Measurements from ENCODE around the gene SPATA21. TPM values are rescaled to one million over a fixed set of nuclear protein-coding genes. Genes with fewer than 3 reads are reported as not detected.
A peak's percentile ranks its signal among the peaks of the same experiment; 100 is the strongest.

Gene SPATA21
- total and polyA plus RNA-seq, 3 donors from 2014 or later, result 2.7 to 10.2 (median 6.0) TPM

- WGBS, 2 donors, result 96 to 100% methylated on average over 4 of the region's 4 CpGs
- TF ChIP-seq POLR2A (IDR thresholded peaks at IDR 0.05) (no peak), CTCF (IDR thresholded peaks at IDR 0.05) (no peak)
- Histone ChIP-seq H3K27ac (no peak overlapping the region), H3K36me3 (ENCODE audit: low read depth, missing control alignments) (peaks cover 3% of the 10 kb centered on the region), H3K4me3 (no peak overlapping the region), H3K9me3 (no peaks in the 10 kb centered on the region), H3K4me1 (peaks cover 6% of the 10 kb centered on the region), H3K27me3 (no peaks in the 10 kb centered on the region)
- DNase-seq, result no peak
- intact Hi-C loops (cut with DNase I; ENCODE audit: low total_unique reads), result no loop called here
Observed at GRCh38 chr1:16449065-16449464, 11.8 kb upstream of the SPATA21 start.

GRCh38 chr1:16447641-16448040, 10.4 kb upstream of the SPATA21 start:
- intact Hi-C loops (cut with DNase I; ENCODE audit: low total_unique reads), result no loop called here
- Histone ChIP-seq H3K9me3 (no peaks in the 10 kb centered on the region), H3K27ac (no peak overlapping the region), H3K4me1 (peaks cover 16% of the 10 kb centered on the region), H3K4me3 (no peak overlapping the region), H3K27me3 (no peaks in the 10 kb centered on the region), H3K36me3 (ENCODE audit: low read depth, missing control alignments) (no peaks in the 10 kb centered on the region)
- TF ChIP-seq CTCF (IDR thresholded peaks at IDR 0.05) (no peak), POLR2A (IDR thresholded peaks at IDR 0.05) (no peak)
- 92 to 96% methylated on average over 8 to 9 of the region's 9 CpGs for WGBS, 2 donors
- DNase-seq, result no peak

GRCh38 chr1:16446116-16446515, 8.9 kb upstream of the SPATA21 start:
- no peak overlapping the region for H3K27ac ChIP-seq
- intact Hi-C loops (cut with DNase I; ENCODE audit: low total_unique reads), result no loop called here
- no peaks in the 10 kb centered on the region for H3K27me3 ChIP-seq
- no peak for TF ChIP-seq CTCF (IDR thresholded peaks at IDR 0.05)
- no peak for TF ChIP-seq POLR2A (IDR thresholded peaks at IDR 0.05)
- DNase-seq, result no peak
- H3K36me3 ChIP-seq (ENCODE audit: low read depth, missing control alignments), result no peaks in the 10 kb centered on the region
- 85 to 88% methylated on average over 10 of the region's 10 CpGs for WGBS, 2 donors
- H3K4me1 ChIP-seq, result peaks cover 25% of the 10 kb centered on the region
- H3K4me3 ChIP-seq, result no peak overlapping the region
- H3K9me3 ChIP-seq, result no peaks in the 10 kb centered on the region

DNA sequence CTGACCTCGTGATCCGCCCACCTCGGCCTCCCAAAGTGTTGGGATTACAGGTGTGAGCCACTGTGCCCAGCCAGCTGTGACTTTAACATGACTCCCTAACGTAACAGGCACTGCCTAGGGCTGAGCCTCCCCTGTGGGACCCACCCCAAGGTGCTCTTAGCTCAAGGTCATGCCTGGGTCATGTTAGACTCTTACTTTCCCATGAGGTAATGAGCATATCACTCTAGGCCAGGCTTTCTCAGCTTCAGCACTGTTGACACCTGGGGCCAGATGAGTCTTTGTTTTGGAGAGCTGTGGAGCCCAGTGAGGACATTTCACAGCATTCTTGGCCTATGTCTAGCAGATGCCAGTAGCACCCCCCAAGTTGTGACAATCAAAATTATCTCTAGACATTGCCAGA, 7.8 kb upstream of the SPATA21 start:
- intact Hi-C loops (cut with DNase I; ENCODE audit: low total_unique reads), result no loop called here
- Histone ChIP-seq H3K27ac (peak overlapping the region in 1 of 2 donors; percentile 20), H3K4me1 (peaks cover 25% of the 10 kb centered on the region), H3K36me3 (ENCODE audit: low read depth, missing control alignments) (no peaks in the 10 kb centered on the region), H3K27me3 (no peaks in the 10 kb centered on the region), H3K4me3 (no peak overlapping the region), H3K9me3 (no peaks in the 10 kb centered on the region)
- 81 to 88% methylated on average over 4 of the region's 4 CpGs for WGBS, 2 donors
- no peak for DNase-seq
- TF ChIP-seq POLR2A (IDR thresholded peaks at IDR 0.05) (no peak), CTCF (IDR thresholded peaks at IDR 0.05) (no peak)

- WGBS, 2 donors, result 56 to 67% methylated on average over 14 of the region's 14 CpGs
- TF ChIP-seq POLR2A (IDR thresholded peaks at IDR 0.05), result no peak
- TF ChIP-seq CTCF (IDR thresholded peaks at IDR 0.05), result no peak
- peak overlapping the region; percentile 13 to 57 for H3K27ac ChIP-seq
- peaks cover 25% of the 10 kb centered on the region for H3K4me1 ChIP-seq
- H3K9me3 ChIP-seq, result no peaks in the 10 kb centered on the region
- no peaks in the 10 kb centered on the region for H3K27me3 ChIP-seq
- peak; percentile 66 for DNase-seq
- H3K36me3 ChIP-seq (ENCODE audit: low read depth, missing control alignments), result no peaks in the 10 kb centered on the region
- intact Hi-C loops (cut with DNase I; ENCODE audit: low total_unique reads), result no loop called here
- no peak overlapping the region for H3K4me3 ChIP-seq
Observed at GRCh38 chr1:16443975-16444770, 6.9 kb upstream of the SPATA21 start.

All from testis (tissue), 3 donors.